ENCODE data around the gene LHX8.

- TF ChIP-seq ZFP3 (CRISPR knock-in tag; IDR thresholded peaks at IDR 0.05) (no peak), GLIS3 (CRISPR knock-in tag; IDR thresholded peaks at IDR 0.05) (no peak), BACH2 (CRISPR knock-in tag; IDR thresholded peaks at IDR 0.05; ENCODE audit: borderline replicate concordance) (no peak), OSR1 (CRISPR knock-in tag; IDR thresholded peaks at IDR 0.05) (no peak), ZC3H10 (CRISPR knock-in tag; IDR thresholded peaks at IDR 0.05) (no peak), ZFP30 (CRISPR knock-in tag; IDR thresholded peaks at IDR 0.05) (no peak), SNAI2 (CRISPR knock-in tag; IDR thresholded peaks at IDR 0.05) (no peak), PPARA (CRISPR knock-in tag; IDR thresholded peaks at IDR 0.05; ENCODE audit: borderline replicate concordance) (no peak), CSRNP3 (CRISPR knock-in tag; IDR thresholded peaks at IDR 0.05) (no peak), PATZ1 (CRISPR knock-in tag; IDR thresholded peaks at IDR 0.05; ENCODE audit: borderline replicate concordance) (no peak), CREB5 (CRISPR knock-in tag; IDR thresholded peaks at IDR 0.05; ENCODE audit: low read depth) (no peak), ZNF565 (CRISPR knock-in tag; conservative IDR thresholded peaks at IDR 0.05; ENCODE audit: low read depth) (no peak), TCF4 (CRISPR knock-in tag; IDR thresholded peaks at IDR 0.05; ENCODE audit: borderline replicate concordance) (no peak)
These were observed 1.5 kb downstream of the LHX8 start for GRCh38 chr1:75135573-75136194.
